ENCODE measurements around the gene EFNA5. TPM values are rescaled to one million over a fixed set of nuclear protein-coding genes. Genes with fewer than 3 reads are reported as not detected.

EFNA5 gene
- total RNA-seq, 3 donors from 2014 or later (not counting 1 experiment from before 2014, with no cell fraction given): 2.2 to 8.1 (median 4.3) TPM

DNA sequence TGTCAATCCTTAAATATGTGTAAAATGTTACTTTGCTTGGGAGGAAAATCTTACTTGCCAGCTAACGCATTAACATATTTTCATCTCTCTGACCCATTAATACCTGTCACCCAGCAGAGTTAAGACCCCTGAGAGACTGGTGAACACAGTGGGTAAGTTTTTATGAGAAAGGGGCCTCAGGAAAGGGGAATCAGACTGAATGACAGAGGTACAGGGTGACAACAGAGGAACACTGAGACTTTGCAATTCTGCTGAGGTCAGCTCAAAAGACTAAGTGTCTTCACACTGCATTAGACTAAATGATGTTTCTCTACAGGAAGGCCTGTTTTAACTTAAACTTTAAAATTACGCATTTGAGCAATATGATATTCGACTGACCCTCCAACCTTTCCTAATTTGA, 223.8 kb downstream of the EFNA5 start:
- no peak overlapping the region for H3K4me3 Mint-ChIP-seq
- no peak overlapping the region for H3K4me3 ChIP-seq (ENCODE audit: low read length)
- no peak for DNase-seq
- H3K4me1 ChIP-seq (ENCODE audit: control insufficient read depth, insufficient read depth, low read length): no peaks in the 10 kb centered on the region
- H3K27me3 Mint-ChIP-seq (ENCODE audit: low read depth in 2 of 2): no peaks in the 10 kb centered on the region
- ATAC-seq: no peak
- H3K36me3 Mint-ChIP-seq: no peaks in the 10 kb centered on the region
- H3K27ac Mint-ChIP-seq: no peak overlapping the region
- intact Hi-C loops (cut with micrococcal nuclease): no loop called here
- no peak overlapping the region for H3K27ac ChIP-seq (ENCODE audit: low read length)
- peaks cover 5 to 26% of the 10 kb centered on the region in 2 donors for H3K4me1 Mint-ChIP-seq
- TF ChIP-seq, protein P1, sequence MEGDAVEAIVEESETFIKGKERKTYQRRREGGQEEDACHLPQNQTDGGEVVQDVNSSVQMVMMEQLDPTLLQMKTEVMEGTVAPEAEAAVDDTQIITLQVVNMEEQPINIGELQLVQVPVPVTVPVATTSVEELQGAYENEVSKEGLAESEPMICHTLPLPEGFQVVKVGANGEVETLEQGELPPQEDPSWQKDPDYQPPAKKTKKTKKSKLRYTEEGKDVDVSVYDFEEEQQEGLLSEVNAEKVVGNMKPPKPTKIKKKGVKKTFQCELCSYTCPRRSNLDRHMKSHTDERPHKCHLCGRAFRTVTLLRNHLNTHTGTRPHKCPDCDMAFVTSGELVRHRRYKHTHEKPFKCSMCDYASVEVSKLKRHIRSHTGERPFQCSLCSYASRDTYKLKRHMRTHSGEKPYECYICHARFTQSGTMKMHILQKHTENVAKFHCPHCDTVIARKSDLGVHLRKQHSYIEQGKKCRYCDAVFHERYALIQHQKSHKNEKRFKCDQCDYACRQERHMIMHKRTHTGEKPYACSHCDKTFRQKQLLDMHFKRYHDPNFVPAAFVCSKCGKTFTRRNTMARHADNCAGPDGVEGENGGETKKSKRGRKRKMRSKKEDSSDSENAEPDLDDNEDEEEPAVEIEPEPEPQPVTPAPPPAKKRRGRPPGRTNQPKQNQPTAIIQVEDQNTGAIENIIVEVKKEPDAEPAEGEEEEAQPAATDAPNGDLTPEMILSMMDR (IDR thresholded peaks at IDR 0.05): no peak
- H3K9me3 ChIP-seq (ENCODE audit: control insufficient read depth, insufficient read depth, low read length): no peaks in the 10 kb centered on the region
- 100% methylated on average over 2 of the region's 3 CpGs for WGBS (ENCODE audit: insufficient coverage)
- H3K27me3 ChIP-seq (ENCODE audit: control insufficient read depth, insufficient read depth, low read length): no peaks in the 10 kb centered on the region
- H3K36me3 ChIP-seq (ENCODE audit: control insufficient read depth, insufficient read depth, low read length): no peaks in the 10 kb centered on the region
- H3K9me3 Mint-ChIP-seq: no peaks in the 10 kb centered on the region

DNA sequence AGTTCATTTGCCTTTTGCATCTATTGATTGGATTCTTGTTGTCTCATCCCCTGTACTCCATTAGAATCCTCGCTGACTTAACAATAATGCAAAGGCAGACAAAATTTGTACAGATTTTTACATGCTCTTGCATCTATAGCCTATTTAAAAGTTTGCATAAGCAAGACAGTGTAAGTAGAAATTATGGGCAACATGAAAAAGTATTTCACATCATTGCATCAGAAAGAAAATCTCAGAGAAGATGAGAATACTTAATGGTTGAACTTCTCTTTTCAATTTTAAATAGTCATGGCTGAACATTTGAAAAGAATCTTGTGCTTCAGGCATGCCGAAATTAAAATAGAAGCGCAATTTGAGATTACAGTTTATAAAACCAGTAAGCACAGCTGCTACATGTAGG, 226.4 kb downstream of the EFNA5 start:
- H3K27ac Mint-ChIP-seq: no peak overlapping the region
- no peak overlapping the region for H3K4me3 ChIP-seq (ENCODE audit: low read length)
- H3K9me3 Mint-ChIP-seq: peaks cover 0 to under 1% of the 10 kb centered on the region in 2 donors
- no peak overlapping the region for H3K27ac ChIP-seq (ENCODE audit: low read length)
- H3K36me3 ChIP-seq (ENCODE audit: control insufficient read depth, insufficient read depth, low read length): no peaks in the 10 kb centered on the region
- no peak overlapping the region for H3K4me3 Mint-ChIP-seq
- peaks cover 2% of the 10 kb centered on the region for H3K9me3 ChIP-seq (ENCODE audit: control insufficient read depth, insufficient read depth, low read length)
- peaks cover 0 to 25% of the 10 kb centered on the region in 2 donors for H3K4me1 Mint-ChIP-seq
- no peaks in the 10 kb centered on the region for H3K27me3 ChIP-seq (ENCODE audit: control insufficient read depth, insufficient read depth, low read length)
- H3K27me3 Mint-ChIP-seq (ENCODE audit: low read depth in 2 of 2): no peaks in the 10 kb centered on the region
- H3K36me3 Mint-ChIP-seq: no peaks in the 10 kb centered on the region
- DNase-seq (no peak), ATAC-seq (no peak)
- no peaks in the 10 kb centered on the region for H3K4me1 ChIP-seq (ENCODE audit: control insufficient read depth, insufficient read depth, low read length)
- WGBS (ENCODE audit: insufficient coverage): 97% methylated on average over 3 of the region's 3 CpGs
- TF ChIP-seq, protein P1 (IDR thresholded peaks at IDR 0.05): no peak
- intact Hi-C loops (cut with micrococcal nuclease): no loop called here

DNA sequence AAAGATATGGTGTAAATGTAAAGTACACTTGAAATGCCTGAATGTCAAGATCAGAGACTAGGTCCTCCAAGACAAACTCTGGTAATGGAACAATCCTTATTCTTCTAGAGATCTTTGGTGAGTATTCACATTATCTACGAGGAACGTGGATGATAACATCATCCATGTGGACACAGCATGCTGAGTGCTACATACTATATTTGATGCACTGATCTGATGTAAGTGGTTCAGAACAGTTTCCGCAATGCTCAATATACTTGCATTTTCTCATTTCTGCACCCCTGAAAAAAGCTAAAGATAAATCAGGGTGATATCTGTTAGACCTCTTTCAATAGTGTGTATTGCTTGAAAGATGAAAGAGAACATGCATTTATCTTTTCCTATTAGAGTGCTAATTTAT, 226.8 kb downstream of the EFNA5 start:
- DNase-seq (no peak), ATAC-seq (no peak)
- Histone ChIP-seq H3K27ac (ENCODE audit: low read length) (no peak overlapping the region), H3K36me3 (ENCODE audit: control insufficient read depth, insufficient read depth, low read length) (no peaks in the 10 kb centered on the region), H3K4me1 (ENCODE audit: control insufficient read depth, insufficient read depth, low read length) (no peaks in the 10 kb centered on the region), H3K4me3 (ENCODE audit: low read length) (no peak overlapping the region), H3K9me3 (ENCODE audit: control insufficient read depth, insufficient read depth, low read length) (peaks cover 6% of the 10 kb centered on the region), H3K27me3 (ENCODE audit: control insufficient read depth, insufficient read depth, low read length) (no peaks in the 10 kb centered on the region)
- intact Hi-C loops (cut with micrococcal nuclease): no loop called here
- H3K9me3 Mint-ChIP-seq: peaks cover 0 to 3% of the 10 kb centered on the region in 2 donors
- no peaks in the 10 kb centered on the region for H3K36me3 Mint-ChIP-seq
- WGBS (ENCODE audit: insufficient coverage): 97% methylated on average over 2 of the region's 3 CpGs
- no peak overlapping the region for H3K27ac Mint-ChIP-seq
- no peaks in the 10 kb centered on the region for H3K27me3 Mint-ChIP-seq (ENCODE audit: low read depth in 2 of 2)
- TF ChIP-seq, protein P1 (IDR thresholded peaks at IDR 0.05): no peak
- H3K4me3 Mint-ChIP-seq: no peak overlapping the region
- peaks cover 0 to 24% of the 10 kb centered on the region in 2 donors for H3K4me1 Mint-ChIP-seq

DNA sequence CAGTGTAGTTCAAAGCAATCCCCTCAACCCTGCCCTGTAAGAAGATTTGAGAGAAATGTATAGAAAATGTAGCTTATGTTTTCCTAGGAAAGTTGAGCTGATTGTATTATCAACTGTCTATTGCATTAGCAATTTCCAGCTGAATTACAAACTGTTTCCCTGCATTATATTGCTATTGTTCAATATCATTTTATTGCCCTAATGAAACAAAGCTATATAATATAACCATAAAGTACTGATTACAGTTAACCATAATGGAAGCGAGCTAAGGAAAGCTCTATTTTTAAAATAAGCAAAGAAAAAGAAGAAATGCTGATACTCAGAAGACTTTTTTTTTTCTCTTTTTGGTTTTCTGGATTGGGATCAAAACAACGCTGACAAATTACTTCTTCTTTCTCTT, 228.3 kb downstream of the EFNA5 start:
- H3K27me3 Mint-ChIP-seq (ENCODE audit: low read depth in 2 of 2): no peaks in the 10 kb centered on the region
- no peak for ATAC-seq
- no peak overlapping the region for H3K4me3 Mint-ChIP-seq
- peaks cover 0 to 3% of the 10 kb centered on the region in 2 donors for H3K9me3 Mint-ChIP-seq
- Histone ChIP-seq H3K9me3 (ENCODE audit: control insufficient read depth, insufficient read depth, low read length) (peaks cover 6% of the 10 kb centered on the region), H3K36me3 (ENCODE audit: control insufficient read depth, insufficient read depth, low read length) (no peaks in the 10 kb centered on the region), H3K27me3 (ENCODE audit: control insufficient read depth, insufficient read depth, low read length) (no peaks in the 10 kb centered on the region), H3K4me1 (ENCODE audit: control insufficient read depth, insufficient read depth, low read length) (no peaks in the 10 kb centered on the region), H3K27ac (ENCODE audit: low read length) (no peak overlapping the region), H3K4me3 (ENCODE audit: low read length) (no peak overlapping the region)
- DNase-seq: no peak
- no peaks in the 10 kb centered on the region for H3K36me3 Mint-ChIP-seq
- peaks cover 0 to 18% of the 10 kb centered on the region in 2 donors for H3K4me1 Mint-ChIP-seq
- intact Hi-C loops (cut with micrococcal nuclease): no loop called here
- H3K27ac Mint-ChIP-seq: no peak overlapping the region
- no CpG with 5 or more reads among the region's 2 CpGs for WGBS (ENCODE audit: insufficient coverage)
- TF ChIP-seq, protein P1 (IDR thresholded peaks at IDR 0.05): no peak

Measured in natural killer cell (primary cell).